Measurements from ENCODE around the gene ASS1.
A peak's percentile ranks its signal among the peaks of the same experiment; 100 is the strongest.

The ASS1 gene

GRCh38 chr9:130451509-130452388 lies 7.0 kb downstream of the ASS1 start:
- FAIRE-seq: peak; percentile 97

GRCh38 chr9:130452835-130453234 lies 8.1 kb downstream of the ASS1 start:
- DNase-seq (ENCODE audit: insufficient read length, low spot score): no peak

More at GRCh38 chr9:130451509-130452388, 7.0 kb downstream of the ASS1 start:
- DNase-seq (ENCODE audit: insufficient read length, low spot score): peak; percentile 91

GRCh38 chr9:130453487-130453886 lies 8.7 kb downstream of the ASS1 start:
- DNase-seq (ENCODE audit: insufficient read length, low spot score) (peak; percentile 41), FAIRE-seq (no peak)

More at GRCh38 chr9:130452835-130453234, 8.1 kb downstream of the ASS1 start:
- no peak for FAIRE-seq

- DNase-seq (ENCODE audit: insufficient read length, low spot score): no peak
- FAIRE-seq: peak; percentile 90
These were observed 9.5 kb downstream of the ASS1 start for GRCh38 chr9:130454096-130454811.

GRCh38 chr9:130454812-130455325 lies 10.1 kb downstream of the ASS1 start:
- DNase-seq (ENCODE audit: insufficient read length, low spot score) (no peak), FAIRE-seq (no peak)

GRCh38 chr9:130458027-130458803 lies 13.5 kb downstream of the ASS1 start:
- DNase-seq (ENCODE audit: insufficient read length, low spot score) (no peak), FAIRE-seq (no peak)

GRCh38 chr9:130458804-130459067 lies 14.0 kb downstream of the ASS1 start:
- no peak for FAIRE-seq

GRCh38 chr9:130459151-130459550 lies 14.4 kb downstream of the ASS1 start:
- no peak for DNase-seq (ENCODE audit: insufficient read length, low spot score)
- no peak for FAIRE-seq

More at GRCh38 chr9:130458804-130459067, 14.0 kb downstream of the ASS1 start:
- no peak for DNase-seq (ENCODE audit: insufficient read length, low spot score)

GRCh38 chr9:130459941-130460669 lies 15.3 kb downstream of the ASS1 start:
- DNase-seq (ENCODE audit: insufficient read length, low spot score) (no peak), FAIRE-seq (no peak)

GRCh38 chr9:130461218-130461630 lies 16.5 kb downstream of the ASS1 start:
- peak; percentile 59 for DNase-seq (ENCODE audit: insufficient read length, low spot score)
- FAIRE-seq: no peak

- DNase-seq (ENCODE audit: insufficient read length, low spot score) (no peak), FAIRE-seq (no peak)
These were observed 17.0 kb downstream of the ASS1 start for GRCh38 chr9:130461731-130462130.

GRCh38 chr9:130462685-130463540 lies 18.2 kb downstream of the ASS1 start:
- FAIRE-seq (no peak), DNase-seq (ENCODE audit: insufficient read length, low spot score) (no peak)

GRCh38 chr9:130463763-130464745 lies 19.3 kb downstream of the ASS1 start:
- FAIRE-seq (no peak), DNase-seq (ENCODE audit: insufficient read length, low spot score) (no peak)

GRCh38 chr9:130465383-130466096 lies 20.8 kb downstream of the ASS1 start:
- no peak for FAIRE-seq
- DNase-seq (ENCODE audit: insufficient read length, low spot score): no peak

GRCh38 chr9:130466537-130467217 lies 21.9 kb downstream of the ASS1 start:
- FAIRE-seq (no peak), DNase-seq (ENCODE audit: insufficient read length, low spot score) (no peak)

GRCh38 chr9:130467316-130467715 lies 22.6 kb downstream of the ASS1 start:
- FAIRE-seq (no peak), DNase-seq (ENCODE audit: insufficient read length, low spot score) (no peak)

- no peak for FAIRE-seq
- no peak for DNase-seq (ENCODE audit: insufficient read length, low spot score)
These were observed 23.8 kb downstream of the ASS1 start for GRCh38 chr9:130468566-130468965.
